ENCODE results near the gene ATF7.
"Not testable (repeated sequence)": the region's sequence is repeated elsewhere in the genome, so short reads cannot be mapped to it uniquely, and the experiment has no call there.

Gene ATF7

GRCh38 chr12:53593707-53594106 lies 32.5 kb downstream of the ATF7 start:
- no peak for DNase-seq

GRCh38 chr12:53593031-53593430 lies 33.2 kb downstream of the ATF7 start:
- DNase-seq: no peak

- no peak for DNase-seq
Observed at GRCh38 chr12:53592426-53592825, 33.8 kb downstream of the ATF7 start.

- no peak for DNase-seq
Observed at GRCh38 chr12:53591301-53592206, 34.6 kb downstream of the ATF7 start.

GRCh38 chr12:53590652-53591051 lies 35.5 kb downstream of the ATF7 start:
- DNase-seq: no peak

- no peak for DNase-seq
Observed at GRCh38 chr12:53589915-53590314, 36.3 kb downstream of the ATF7 start.

- DNase-seq: no peak
Observed at GRCh38 chr12:53589423-53589822, 36.8 kb downstream of the ATF7 start.

GRCh38 chr12:53588123-53588522 lies 38.1 kb downstream of the ATF7 start:
- DNase-seq: no peak

GRCh38 chr12:53586745-53587144 lies 39.4 kb downstream of the ATF7 start:
- no peak for DNase-seq

- DNase-seq: no peak
Observed at GRCh38 chr12:53585448-53586125, 40.6 kb downstream of the ATF7 start.

- DNase-seq: no peak
Observed at GRCh38 chr12:53579545-53579955, 46.6 kb downstream of the ATF7 start.

GRCh38 chr12:53578783-53579182 lies 47.4 kb downstream of the ATF7 start:
- DNase-seq: no peak

GRCh38 chr12:53577941-53578352 lies 48.2 kb downstream of the ATF7 start:
- no peak for DNase-seq

GRCh38 chr12:53575502-53576249 lies 50.5 kb downstream of the ATF7 start:
- DNase-seq: peak in 1 of 2 donors; percentile 21

- no peak for DNase-seq
Observed at GRCh38 chr12:53572134-53572758, 53.9 kb downstream of the ATF7 start.

GRCh38 chr12:53571295-53571694 lies 54.9 kb downstream of the ATF7 start:
- DNase-seq: no peak

GRCh38 chr12:53568809-53569557 lies 57.2 kb downstream of the ATF7 start:
- DNase-seq: no peak

- DNase-seq: no peak
Observed at GRCh38 chr12:53567961-53568808, 58.0 kb downstream of the ATF7 start.

- DNase-seq: not testable (repeated sequence)
Observed at GRCh38 chr12:53565376-53565775, 60.8 kb downstream of the ATF7 start.

- no peak for DNase-seq
Observed at GRCh38 chr12:53564941-53565340, 61.2 kb downstream of the ATF7 start.

GRCh38 chr12:53564278-53564677 lies 61.9 kb downstream of the ATF7 start:
- no peak for DNase-seq

Measured in bone marrow (tissue), 2 donors.